HS-5 (cell line): Measurements from ENCODE around the gene KDM2B.

Experiments used
- DNase-seq: peaks from one replicate; pipeline ENCODE4 v3.0.0-alpha.2; 2012; ENCODE audit warnings: low read depth

Gene KDM2B

DNA sequence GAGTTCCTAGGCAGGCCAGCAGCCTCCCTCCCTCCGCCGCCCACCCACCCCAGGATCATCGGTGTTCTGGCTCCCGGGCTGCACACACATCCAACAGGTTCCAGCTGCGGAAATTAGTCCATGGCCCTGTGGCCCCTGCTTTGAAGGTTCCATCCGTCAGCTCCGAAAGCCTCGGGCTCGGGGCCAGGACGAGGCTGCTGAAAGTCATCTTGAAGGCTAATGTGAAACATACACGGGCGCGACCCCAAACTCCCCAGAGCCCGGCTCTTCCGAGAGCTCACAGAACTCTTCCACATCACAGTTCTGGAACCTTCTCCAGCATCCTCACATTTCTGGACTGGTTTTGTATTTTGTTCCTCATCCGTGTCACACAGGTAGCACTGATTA is 19.8 kb downstream of the KDM2B start:
- no peak for DNase-seq

- DNase-seq = no peak
Measured at GRCh38 chr12:121560392-121561008, 20.3 kb downstream of the KDM2B start.

- no peak for DNase-seq
Measured at GRCh38 chr12:121558956-121559355, 21.9 kb downstream of the KDM2B start.

GRCh38 chr12:121550974-121551634 is 29.7 kb downstream of the KDM2B start:
- no peak for DNase-seq

- no peak for DNase-seq
Measured at GRCh38 chr12:121549075-121549474, 31.7 kb downstream of the KDM2B start.

GRCh38 chr12:121545480-121545879 is 35.3 kb downstream of the KDM2B start:
- no peak for DNase-seq

DNA sequence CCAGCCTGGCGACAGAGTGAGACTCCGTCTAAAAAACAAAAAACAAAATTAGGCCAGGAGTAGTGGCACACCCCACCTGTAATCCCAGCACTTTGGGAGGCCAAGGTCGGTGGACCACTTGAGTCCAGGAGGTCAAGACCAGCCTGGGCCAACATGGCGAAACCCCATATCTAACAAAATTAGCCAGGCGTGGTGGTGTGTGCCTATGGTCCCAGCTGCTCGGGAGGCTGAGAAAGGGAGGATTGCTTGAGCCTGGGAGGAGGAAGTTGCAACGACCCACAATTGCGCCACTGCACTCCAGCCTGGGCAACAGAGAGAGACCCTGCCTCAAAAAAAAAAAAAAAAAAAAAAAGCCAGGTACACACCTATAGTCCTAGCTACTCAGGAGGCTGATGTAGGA is 37.0 kb downstream of the KDM2B start:
- DNase-seq = no peak

GRCh38 chr12:121539908-121540307 is 40.9 kb downstream of the KDM2B start:
- DNase-seq = no peak

- DNase-seq = no peak
Measured at GRCh38 chr12:121538699-121539061, 42.1 kb downstream of the KDM2B start.

DNA sequence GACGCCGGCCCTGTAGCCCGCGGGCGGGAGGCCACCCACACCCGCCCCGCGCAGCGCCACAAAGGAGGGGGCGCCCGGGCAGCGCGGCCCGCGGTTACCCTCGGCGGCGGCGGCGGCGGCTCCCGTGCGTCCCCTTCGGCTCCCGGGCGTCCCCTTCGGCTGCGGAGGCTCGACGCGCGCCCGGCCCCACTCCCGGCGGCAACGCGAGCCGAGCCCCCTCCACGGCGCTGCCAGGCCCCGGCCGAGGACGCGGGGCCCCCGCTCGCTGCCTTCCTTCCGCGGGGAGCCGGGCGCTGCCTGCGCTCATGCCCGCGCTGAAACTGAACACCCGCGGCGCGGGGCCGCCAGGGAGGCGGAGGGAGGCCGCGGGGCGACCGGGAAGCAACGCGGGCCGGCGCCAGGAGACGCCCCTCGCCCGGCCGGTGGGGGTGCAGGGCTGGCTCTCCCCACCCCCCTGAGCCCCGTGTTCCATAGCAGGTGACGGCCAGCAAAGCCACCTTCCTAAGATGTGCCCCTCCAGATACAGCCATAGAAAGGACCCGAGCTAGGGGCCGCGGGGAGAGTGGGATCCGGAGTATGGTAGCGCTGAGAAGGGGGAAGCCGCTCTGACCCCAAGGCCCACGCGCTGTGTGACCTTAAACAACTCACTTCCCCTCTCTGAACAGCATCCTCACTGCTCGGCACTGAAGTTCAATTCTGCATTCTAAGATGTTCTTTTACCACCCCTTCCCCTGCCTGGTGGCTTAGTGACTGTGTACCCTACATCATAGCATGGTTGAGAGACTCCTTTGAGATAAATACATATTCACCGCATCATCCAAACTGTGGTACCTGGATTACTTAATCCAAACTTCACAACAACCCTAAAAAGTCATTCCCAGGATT is 42.8 kb downstream of the KDM2B start:
- no peak for DNase-seq

DNA sequence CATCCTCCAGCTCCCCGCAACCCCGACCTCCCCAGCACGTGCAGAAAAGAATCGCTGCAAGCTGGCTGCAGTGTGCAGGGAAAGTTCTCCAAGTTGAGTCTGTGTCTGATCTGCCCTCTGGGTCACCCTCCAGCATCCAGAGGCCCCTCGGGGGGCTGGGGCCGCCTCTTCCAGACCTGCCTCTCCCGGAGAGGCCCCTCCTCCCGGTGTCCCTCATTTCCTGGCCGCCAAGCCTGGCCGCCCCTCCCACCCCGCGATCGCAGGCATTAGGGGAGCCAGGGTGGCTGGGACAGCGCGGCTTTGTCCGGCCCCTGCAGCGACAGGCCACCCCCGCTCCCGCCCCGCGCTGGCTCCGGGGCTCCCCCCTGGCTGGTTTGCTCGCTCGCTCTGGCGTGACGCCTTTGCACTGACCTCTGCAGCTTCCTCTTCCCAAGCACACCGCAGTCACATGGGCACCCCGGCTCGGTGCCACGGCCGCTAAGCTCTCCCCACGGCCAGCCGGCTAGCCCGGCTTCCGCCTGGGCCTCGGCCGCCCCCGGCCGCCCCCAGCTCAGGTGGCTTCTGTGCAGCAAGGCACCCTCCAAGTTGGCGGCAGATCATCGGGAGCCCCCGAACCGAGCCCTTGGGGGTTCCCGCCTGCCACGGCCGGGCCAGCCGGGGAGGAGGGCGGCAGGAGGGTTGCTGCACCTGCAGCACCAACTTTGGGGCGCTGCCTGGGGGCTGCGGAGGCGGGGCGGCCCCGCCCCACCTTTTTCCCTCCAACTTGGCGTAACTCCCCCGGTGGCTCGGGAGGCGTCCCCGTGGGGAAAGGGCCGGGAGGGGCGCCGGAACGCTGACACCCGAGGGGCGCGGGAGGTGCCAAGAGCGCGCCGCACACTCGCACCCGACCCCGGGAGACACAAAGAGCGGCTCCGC is 43.7 kb downstream of the KDM2B start:
- DNase-seq = no peak

GRCh38 chr12:121536054-121536898 is 44.5 kb downstream of the KDM2B start:
- DNase-seq = no peak

DNA sequence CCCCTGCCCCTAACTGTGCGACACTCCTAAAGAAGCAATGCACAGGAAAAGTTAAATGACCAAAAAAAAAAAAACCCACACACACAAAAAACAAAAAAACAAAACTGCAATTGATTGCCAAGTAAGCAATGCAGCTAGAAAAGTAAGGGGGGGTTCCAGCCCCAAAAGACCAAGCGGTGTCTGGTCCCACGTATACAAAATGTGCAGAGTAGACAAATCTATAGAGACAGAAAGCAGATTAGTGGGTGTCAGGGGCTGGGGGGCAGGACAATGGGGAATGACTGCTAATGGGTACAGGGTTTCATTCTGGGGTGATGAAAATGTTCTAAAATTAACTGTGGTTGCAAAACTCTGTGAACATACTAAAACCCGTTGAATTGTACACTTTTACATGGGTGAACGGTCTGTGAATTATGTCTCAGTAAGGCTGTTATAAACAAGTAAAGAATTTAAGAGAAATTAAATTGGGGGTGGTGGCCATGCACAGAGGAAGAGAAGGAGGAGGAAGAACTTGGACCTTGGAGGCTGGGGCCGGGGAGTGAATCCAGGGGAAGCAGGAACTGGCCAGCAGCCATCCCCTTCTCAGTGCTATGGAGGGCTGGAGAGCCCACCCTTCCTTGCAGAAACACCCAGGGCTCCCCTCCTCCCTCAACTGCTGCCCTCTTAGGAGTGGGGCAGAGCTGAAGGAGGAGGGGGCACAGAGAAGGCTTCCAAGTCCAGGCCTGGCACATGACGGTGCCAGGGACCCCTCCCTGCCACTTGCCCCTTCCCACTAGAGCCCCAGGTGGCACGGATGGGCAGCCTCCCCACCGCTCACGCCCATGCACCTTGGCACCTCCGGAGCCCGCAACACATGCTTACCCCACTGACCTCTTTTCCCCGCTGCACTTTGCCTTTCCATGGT is 45.4 kb downstream of the KDM2B start:
- no peak for DNase-seq

DNA sequence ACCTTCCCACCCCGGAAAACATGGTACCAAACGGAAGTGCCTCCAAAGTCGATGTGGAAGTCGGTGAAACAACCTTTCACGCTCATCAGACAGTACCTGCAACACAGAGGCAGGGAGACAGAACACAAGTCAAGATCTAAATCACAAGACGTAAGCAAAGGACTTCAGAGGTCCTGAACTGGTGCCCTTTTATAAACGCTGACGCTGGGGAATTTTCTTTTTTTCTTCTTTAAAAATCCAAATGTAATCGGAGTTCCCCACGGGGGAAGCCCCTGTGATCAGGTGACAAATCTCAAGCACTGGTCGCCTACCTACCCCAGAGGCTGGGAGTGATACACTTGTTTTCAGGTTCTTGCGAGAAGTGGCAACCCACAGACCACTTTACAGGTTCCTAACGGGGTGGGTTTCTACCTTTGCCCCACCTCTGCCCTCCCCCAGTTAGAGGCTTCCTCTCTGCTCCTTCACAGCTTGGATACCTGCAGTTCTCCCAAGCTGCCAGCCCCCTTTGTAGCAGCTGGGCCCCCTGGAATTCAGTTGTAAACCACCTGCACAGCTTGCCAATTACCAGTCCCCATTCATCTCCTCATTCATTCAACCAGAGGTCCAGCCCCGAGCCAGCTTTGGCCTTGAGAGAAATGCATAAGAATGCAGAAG is 46.2 kb downstream of the KDM2B start:
- no peak for DNase-seq

GRCh38 chr12:121533394-121534090 is 47.3 kb downstream of the KDM2B start:
- DNase-seq = no peak

DNA sequence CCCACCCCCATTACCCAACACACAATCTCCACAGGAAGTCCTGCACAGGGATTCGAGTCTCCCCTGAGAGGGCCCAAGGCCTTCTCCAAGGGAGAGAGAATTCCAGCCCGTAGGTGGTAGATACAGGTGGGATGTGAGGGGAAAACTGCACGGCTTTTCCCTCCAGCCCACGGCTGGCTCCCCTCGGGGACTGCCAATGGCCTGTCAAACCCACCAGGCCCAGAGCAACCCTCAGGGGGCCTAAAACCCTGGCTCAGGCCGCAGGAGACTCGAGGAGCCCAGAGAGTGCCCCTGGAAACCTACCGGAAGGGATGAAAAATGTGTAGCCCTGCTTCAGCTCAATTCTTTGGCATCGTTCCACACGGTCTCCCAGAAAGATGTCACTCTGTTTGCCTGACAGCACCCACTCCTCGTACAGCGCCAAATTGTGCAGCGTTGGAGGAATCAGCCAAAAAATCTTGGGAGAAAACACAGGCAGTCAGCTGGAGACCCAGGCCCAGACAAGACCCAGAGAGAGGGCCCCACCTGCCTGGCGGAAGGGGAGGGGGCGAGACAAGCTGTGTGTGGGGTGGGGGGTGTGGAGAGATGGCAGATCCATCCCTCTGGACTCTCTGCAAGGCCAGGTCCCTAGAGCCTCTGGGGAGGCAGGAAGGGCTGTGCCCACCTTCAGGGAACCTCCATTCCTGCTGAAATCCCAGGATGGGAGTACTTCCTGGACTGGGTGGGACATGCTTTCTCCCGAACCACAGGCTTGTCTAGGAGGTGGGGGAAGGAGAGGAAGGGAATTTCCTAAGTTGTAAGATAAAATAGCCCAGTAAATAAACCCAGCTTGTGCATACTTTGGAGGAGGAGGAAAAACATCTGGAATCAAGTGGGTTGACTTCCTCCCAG is 48.1 kb downstream of the KDM2B start:
- no peak for DNase-seq

- no peak for DNase-seq
Measured at GRCh38 chr12:121531356-121531750, 49.5 kb downstream of the KDM2B start.
